HUES6 (cell line): ENCODE data around the gene TRAK1.

Experiments used
- H3K27ac ChIP-seq: 2 replicates; pipeline ENCODE4 v1.7.0; 2013; ENCODE audit warnings: low read depth, mild to moderate bottlenecking, low read length, inconsistent platforms
- H3K27me3 ChIP-seq: 2 replicates; pipeline ENCODE4 v1.6.1; 2013; ENCODE audit warnings: low read length; ENCODE audit not compliant: control insufficient read depth, insufficient read depth
- H3K36me3 ChIP-seq: 2 replicates; pipeline ENCODE4 v1.6.1; 2013; ENCODE audit warnings: low read length; ENCODE audit not compliant: control insufficient read depth, insufficient read depth
- H3K4me1 ChIP-seq: 2 replicates; pipeline ENCODE4 v1.6.1; 2013; ENCODE audit warnings: low read length; ENCODE audit not compliant: control insufficient read depth, insufficient read depth
- H3K4me3 ChIP-seq: 2 replicates; pipeline ENCODE4 v1.5.1; 2013; ENCODE audit warnings: low read depth, low read length
- H3K9ac ChIP-seq: one replicate; pipeline ENCODE4 v1.6.1; 2013; ENCODE audit warnings: mild to moderate bottlenecking, low read length
- H3K9me3 ChIP-seq: 2 replicates; pipeline ENCODE4 v1.6.1; 2013; ENCODE audit warnings: low read depth, low read length; ENCODE audit not compliant: control insufficient read depth, insufficient read depth

TRAK1 gene

GRCh38 chr3:42216931-42217333, 125.8 kb downstream of the TRAK1 start:
- no peak overlapping the region for H3K9ac ChIP-seq
- H3K4me3 ChIP-seq: no peak overlapping the region
- no peaks in the 10 kb centered on the region for H3K27me3 ChIP-seq
- H3K4me1 ChIP-seq: peaks cover 7% of the 10 kb centered on the region; the same call in 1 of the 2 replicates
- no peak overlapping the region for H3K27ac ChIP-seq
- peaks cover 26% of the 10 kb centered on the region for H3K36me3 ChIP-seq
- H3K9me3 ChIP-seq: no peaks in the 10 kb centered on the region

DNA sequence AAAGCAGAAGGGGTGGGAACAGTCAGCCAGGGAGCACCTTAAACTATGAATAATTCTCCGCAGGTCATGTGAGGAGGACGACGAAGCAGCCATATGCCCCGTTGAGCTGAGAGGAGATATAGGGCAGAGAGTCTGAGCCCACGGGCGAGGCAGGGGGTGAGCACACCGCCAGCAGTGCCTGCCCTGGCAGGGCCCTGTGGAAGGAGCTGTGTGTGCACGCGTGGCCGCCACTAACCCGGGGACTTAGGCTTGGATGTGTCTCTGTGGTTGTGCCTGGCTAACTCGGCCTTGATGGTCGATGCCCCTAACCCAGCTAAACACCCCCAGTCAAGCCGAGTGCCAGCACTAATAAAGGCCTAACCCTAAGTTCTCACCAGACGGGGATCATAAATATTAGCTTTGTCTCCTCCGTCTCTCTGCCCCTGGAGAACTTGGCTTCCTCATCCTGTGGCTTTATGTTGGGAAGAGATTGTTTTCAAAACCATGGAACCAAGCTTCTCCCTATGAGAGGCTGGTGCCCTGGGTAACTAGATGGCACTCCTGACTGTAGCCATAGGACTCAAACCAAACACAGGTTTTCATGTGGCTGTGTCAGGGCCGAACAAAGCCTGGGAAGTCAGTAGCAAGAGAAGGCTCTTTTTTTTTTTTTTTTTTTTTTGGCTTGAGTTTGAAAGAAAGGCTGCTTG, 129.4 kb downstream of the TRAK1 start:
- Histone ChIP-seq H3K36me3 (peaks cover 44% of the 10 kb centered on the region), H3K4me3 (no peak overlapping the region), H3K4me1 (no peaks in the 10 kb centered on the region), H3K27me3 (no peaks in the 10 kb centered on the region), H3K9ac (no peak overlapping the region), H3K27ac (no peak overlapping the region), H3K9me3 (no peaks in the 10 kb centered on the region)

DNA sequence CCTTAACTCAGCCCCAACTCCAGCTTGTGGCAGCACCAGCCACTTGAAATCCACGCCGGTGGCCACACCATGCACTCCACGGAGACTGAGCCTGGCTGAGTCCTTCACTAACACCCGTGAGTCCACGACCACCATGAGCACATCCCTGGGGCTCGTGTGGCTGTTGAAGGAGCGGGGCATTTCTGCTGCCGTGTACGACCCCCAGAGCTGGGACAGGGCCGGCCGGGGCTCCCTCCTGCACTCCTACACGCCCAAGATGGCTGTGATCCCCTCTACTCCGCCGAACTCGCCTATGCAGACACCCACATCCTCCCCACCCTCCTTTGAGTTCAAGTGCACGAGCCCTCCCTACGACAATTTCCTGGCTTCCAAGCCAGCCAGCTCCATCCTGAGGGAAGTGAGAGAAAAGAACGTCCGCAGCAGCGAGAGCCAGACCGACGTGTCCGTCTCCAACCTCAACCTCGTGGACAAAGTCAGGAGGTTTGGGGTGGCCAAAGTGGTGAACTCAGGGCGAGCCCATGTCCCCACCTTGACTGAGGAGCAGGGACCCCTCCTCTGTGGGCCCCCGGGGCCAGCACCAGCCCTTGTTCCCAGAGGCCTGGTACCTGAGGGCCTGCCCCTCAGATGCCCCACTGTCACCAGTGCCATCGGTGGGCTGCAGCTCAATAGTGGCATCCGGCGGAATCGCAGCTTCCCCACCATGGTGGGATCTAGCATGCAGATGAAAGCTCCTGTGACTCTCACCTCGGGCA, 132.0 kb downstream of the TRAK1 start:
- H3K9me3 ChIP-seq: no peaks in the 10 kb centered on the region; the same call in 1 of the 2 replicates
- H3K4me1 ChIP-seq: no peaks in the 10 kb centered on the region
- H3K27me3 ChIP-seq: no peaks in the 10 kb centered on the region
- H3K36me3 ChIP-seq: peaks cover 39% of the 10 kb centered on the region
- H3K27ac ChIP-seq: no peak overlapping the region
- H3K4me3 ChIP-seq: no peak overlapping the region
- no peak overlapping the region for H3K9ac ChIP-seq

DNA sequence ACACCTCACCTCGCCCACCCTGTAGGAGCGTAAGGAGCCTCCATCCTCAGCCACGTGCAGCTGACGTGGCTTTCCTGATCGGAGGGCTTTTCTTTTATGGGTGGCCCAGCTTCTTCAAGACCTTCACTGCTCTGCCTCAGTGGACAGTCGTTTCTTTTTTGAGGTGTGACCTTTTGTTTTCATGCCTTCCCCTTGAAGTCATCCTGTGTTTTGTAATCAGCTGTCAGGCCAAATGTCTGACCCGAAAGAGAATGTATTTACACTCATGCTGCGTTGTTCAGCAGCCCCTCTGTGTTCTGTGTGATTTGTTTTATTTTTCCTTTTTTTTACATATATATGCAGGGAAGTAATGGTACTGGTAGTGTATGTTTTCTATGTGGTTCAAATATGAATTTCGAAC, 133.0 kb downstream of the TRAK1 start:
- Histone ChIP-seq H3K4me3 (no peak overlapping the region), H3K36me3 (peaks cover 39% of the 10 kb centered on the region), H3K27ac (no peak overlapping the region), H3K9me3 (no peaks in the 10 kb centered on the region; the same call in 1 of the 2 replicates), H3K27me3 (no peaks in the 10 kb centered on the region), H3K9ac (no peak overlapping the region), H3K4me1 (no peaks in the 10 kb centered on the region)

DNA sequence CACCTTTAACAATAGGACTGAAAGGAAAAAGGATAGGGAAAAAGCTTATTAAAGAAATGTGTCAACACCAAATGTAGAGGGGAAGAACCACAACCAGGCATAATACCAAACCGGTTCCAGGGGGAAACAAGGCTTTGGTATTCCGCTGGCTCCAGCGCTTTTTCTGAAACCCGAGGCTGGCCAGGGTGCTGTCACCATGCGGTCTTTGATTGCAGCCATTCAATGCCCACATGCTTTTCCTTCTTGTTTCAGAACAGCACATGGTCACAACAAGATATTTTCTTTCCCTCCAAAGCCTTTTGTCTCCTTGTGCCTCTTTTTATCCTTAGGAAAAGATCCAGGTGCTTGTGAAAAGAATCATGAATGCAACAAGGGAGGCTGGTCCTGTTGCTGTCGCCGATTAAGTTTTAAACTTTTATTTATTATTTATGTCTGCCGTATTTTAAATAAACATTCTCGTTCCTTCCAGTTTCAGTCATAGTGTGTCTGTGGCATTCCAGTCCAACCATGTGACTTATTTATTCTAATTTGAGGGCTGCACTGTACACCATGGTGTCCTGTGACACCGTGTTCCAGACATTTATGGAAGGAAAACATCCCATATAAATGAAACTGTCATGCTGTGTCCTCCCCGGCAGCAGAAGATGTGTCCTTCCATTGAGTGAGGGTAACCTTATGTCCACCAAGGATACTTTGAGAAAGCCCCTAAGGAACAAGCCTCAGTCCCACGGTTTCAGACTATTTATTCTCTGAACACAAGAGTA, 133.7 kb downstream of the TRAK1 start:
- Histone ChIP-seq H3K4me3 (no peak overlapping the region), H3K4me1 (no peaks in the 10 kb centered on the region), H3K27me3 (no peaks in the 10 kb centered on the region), H3K36me3 (peaks cover 39% of the 10 kb centered on the region), H3K27ac (no peak overlapping the region), H3K9ac (no peak overlapping the region), H3K9me3 (no peaks in the 10 kb centered on the region; the same call in 1 of the 2 replicates)

GRCh38 chr3:42225486-42226363, 134.6 kb downstream of the TRAK1 start:
- Histone ChIP-seq H3K9me3 (no peaks in the 10 kb centered on the region; the same call in 1 of the 2 replicates), H3K9ac (no peak overlapping the region), H3K27me3 (no peaks in the 10 kb centered on the region), H3K36me3 (peaks cover 31% of the 10 kb centered on the region), H3K4me3 (no peak overlapping the region), H3K4me1 (no peaks in the 10 kb centered on the region), H3K27ac (no peak overlapping the region)

DNA sequence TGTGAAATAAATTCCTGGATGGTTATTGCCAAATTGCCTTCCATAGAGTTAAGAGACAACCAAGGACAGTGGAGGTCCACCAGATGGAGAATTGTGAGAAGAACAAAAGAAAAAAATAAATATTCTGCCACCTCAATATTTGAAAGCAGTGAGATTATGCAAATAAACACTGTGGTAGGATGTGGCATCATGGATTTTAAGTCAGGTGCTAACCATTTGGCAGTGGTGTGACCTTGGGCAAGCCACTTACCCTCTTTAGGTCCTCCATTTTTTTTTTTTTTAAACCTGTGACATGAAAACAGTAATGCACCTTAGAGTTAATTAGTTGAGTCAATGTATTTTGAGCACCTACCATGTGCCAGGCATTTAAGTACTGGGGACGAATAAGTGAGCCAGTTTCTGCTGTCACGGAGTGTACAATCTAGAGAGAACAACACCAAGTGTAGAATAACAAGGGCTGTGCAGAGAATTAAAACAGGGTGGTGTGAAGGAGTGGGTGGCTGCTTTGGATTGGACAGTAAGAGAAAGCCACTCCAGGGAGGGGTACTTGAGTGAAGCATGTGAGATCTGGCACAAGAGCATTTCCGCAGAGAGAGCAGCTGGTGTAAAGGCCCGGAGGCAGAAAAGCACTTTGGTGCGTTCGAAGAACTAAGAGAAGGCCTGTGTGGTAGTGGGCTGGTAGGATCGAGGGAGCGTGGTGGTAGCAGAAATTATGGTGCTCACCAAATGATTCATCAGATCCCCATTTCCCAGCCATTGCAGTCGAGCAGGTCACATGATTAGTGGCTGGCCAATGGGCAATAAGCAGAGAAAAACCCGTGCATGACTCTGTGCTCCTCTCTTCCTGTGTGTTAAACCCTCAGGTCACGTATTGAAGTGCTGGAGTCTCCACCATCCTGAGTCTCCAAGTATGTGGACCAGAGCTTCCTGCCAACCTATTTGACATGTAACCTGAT, 135.6 kb downstream of the TRAK1 start:
- Histone ChIP-seq H3K4me3 (no peak overlapping the region), H3K4me1 (no peaks in the 10 kb centered on the region), H3K27ac (no peak overlapping the region), H3K9me3 (no peaks in the 10 kb centered on the region; the same call in 1 of the 2 replicates), H3K36me3 (peaks cover 28% of the 10 kb centered on the region), H3K27me3 (no peaks in the 10 kb centered on the region), H3K9ac (no peak overlapping the region)

GRCh38 chr3:42228796-42229195, 137.6 kb downstream of the TRAK1 start:
- H3K4me3 ChIP-seq: no peak overlapping the region
- H3K9me3 ChIP-seq: no peaks in the 10 kb centered on the region; the same call in 1 of the 2 replicates
- no peaks in the 10 kb centered on the region for H3K27me3 ChIP-seq
- peaks cover 9% of the 10 kb centered on the region for H3K36me3 ChIP-seq
- H3K27ac ChIP-seq: no peak overlapping the region
- H3K9ac ChIP-seq: no peak overlapping the region
- H3K4me1 ChIP-seq: no peaks in the 10 kb centered on the region

GRCh38 chr3:42229266-42229941, 138.2 kb downstream of the TRAK1 start:
- peaks cover 3% of the 10 kb centered on the region for H3K36me3 ChIP-seq
- H3K27ac ChIP-seq: no peak overlapping the region
- H3K4me1 ChIP-seq: no peaks in the 10 kb centered on the region
- no peaks in the 10 kb centered on the region for H3K27me3 ChIP-seq
- no peak overlapping the region for H3K4me3 ChIP-seq
- H3K9me3 ChIP-seq: no peaks in the 10 kb centered on the region; the same call in 1 of the 2 replicates
- no peak overlapping the region for H3K9ac ChIP-seq
